Osteocyte (in vitro differentiated cells): ENCODE data around the gene SCP2D1. TPM values are rescaled to one million over a fixed set of nuclear protein-coding genes. Genes with fewer than 3 reads are reported as not detected.

ENCODE experiments used
- DNase-seq: peaks from one replicate; pipeline ENCODE4 v3.0.0; 2021; ENCODE audit warnings: mixed read lengths; ENCODE audit not compliant: unreplicated experiment; ENCODE audit errors: extremely low spot score
- H3K27ac Mint-ChIP-seq: one replicate; pipeline ENCODE4 v1.8.0; 2021; ENCODE audit warnings: mild to moderate bottlenecking, mixed read lengths; ENCODE audit not compliant: unreplicated experiment
- H3K27me3 Mint-ChIP-seq: one replicate; pipeline ENCODE4 v1.8.0; 2021; ENCODE audit warnings: mixed read lengths; ENCODE audit not compliant: unreplicated experiment
- H3K36me3 Mint-ChIP-seq: one replicate; pipeline ENCODE4 v1.8.0; 2021; ENCODE audit warnings: mixed read lengths; ENCODE audit not compliant: unreplicated experiment
- H3K4me1 Mint-ChIP-seq: one replicate; pipeline ENCODE4 v1.8.0; 2021; ENCODE audit warnings: mixed read lengths; ENCODE audit not compliant: unreplicated experiment
- H3K4me3 Mint-ChIP-seq: one replicate; pipeline ENCODE4 v1.8.0; 2021; ENCODE audit warnings: mild to moderate bottlenecking, moderate library complexity, mixed read lengths; ENCODE audit not compliant: unreplicated experiment
- H3K9me3 Mint-ChIP-seq: one replicate; pipeline ENCODE4 v1.8.0; 2021; ENCODE audit warnings: mixed read lengths; ENCODE audit not compliant: unreplicated experiment
- total RNA-seq: library from RNA; stranded (reverse); gene quantifications from 2 replicates; pipeline ENCODE4 v1.2.1, GENCODE V29; 2021
- TF ChIP-seq, protein P1 (sequence below): fragments of 200-600 bp; sonication (generic); IDR thresholded peaks from 2 replicates; pipeline ENCODE4 v1.5.0; 2021; ENCODE audit warnings: antibody characterized with exemption, mild to moderate bottlenecking, moderate library complexity

The SCP2D1 gene
- total RNA-seq, 1 donor from 2014 or later: not detected

DNA sequence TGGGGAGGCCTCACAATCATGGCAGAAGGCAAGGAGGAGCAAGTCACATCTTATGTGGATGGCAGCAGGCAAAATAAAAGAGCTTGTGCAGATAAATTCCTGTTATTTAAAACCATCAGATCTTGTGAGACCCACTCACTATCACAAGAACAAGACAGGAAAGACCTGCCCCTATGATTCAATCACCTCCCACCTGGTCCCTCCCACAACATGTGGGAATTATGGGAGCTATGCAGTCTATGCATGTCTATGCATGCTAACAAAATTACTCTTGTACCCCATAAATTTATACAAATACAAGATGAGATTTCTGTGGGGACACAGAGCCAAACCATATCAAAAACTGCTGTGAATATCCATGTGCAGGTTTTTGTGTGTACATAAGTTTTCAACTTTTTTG is 25.6 kb upstream of the SCP2D1 start:
- H3K36me3 Mint-ChIP-seq: no peaks in the 10 kb centered on the region
- peaks cover 34% of the 10 kb centered on the region for H3K27me3 Mint-ChIP-seq
- TF ChIP-seq, protein P1, sequence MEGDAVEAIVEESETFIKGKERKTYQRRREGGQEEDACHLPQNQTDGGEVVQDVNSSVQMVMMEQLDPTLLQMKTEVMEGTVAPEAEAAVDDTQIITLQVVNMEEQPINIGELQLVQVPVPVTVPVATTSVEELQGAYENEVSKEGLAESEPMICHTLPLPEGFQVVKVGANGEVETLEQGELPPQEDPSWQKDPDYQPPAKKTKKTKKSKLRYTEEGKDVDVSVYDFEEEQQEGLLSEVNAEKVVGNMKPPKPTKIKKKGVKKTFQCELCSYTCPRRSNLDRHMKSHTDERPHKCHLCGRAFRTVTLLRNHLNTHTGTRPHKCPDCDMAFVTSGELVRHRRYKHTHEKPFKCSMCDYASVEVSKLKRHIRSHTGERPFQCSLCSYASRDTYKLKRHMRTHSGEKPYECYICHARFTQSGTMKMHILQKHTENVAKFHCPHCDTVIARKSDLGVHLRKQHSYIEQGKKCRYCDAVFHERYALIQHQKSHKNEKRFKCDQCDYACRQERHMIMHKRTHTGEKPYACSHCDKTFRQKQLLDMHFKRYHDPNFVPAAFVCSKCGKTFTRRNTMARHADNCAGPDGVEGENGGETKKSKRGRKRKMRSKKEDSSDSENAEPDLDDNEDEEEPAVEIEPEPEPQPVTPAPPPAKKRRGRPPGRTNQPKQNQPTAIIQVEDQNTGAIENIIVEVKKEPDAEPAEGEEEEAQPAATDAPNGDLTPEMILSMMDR: no peak
- no peak for DNase-seq
- H3K27ac Mint-ChIP-seq: no peak overlapping the region
- no peaks in the 10 kb centered on the region for H3K4me1 Mint-ChIP-seq
- H3K9me3 Mint-ChIP-seq: no peaks in the 10 kb centered on the region
- no peak overlapping the region for H3K4me3 Mint-ChIP-seq

- peaks cover 27% of the 10 kb centered on the region for H3K27me3 Mint-ChIP-seq
- H3K4me1 Mint-ChIP-seq: peaks cover 11% of the 10 kb centered on the region
- H3K36me3 Mint-ChIP-seq: no peaks in the 10 kb centered on the region
- TF ChIP-seq, protein P1: no peak
- H3K27ac Mint-ChIP-seq: no peak overlapping the region
- no peaks in the 10 kb centered on the region for H3K9me3 Mint-ChIP-seq
- peak; percentile 0 for DNase-seq
- no peak overlapping the region for H3K4me3 Mint-ChIP-seq
These were observed 22.8 kb upstream of the SCP2D1 start for GRCh38 chr20:18790787-18791186.

- peak; percentile 89 for DNase-seq
- Mint-ChIP-seq H3K36me3 (no peaks in the 10 kb centered on the region), H3K27me3 (peaks cover 17% of the 10 kb centered on the region), H3K4me1 (peaks cover 13% of the 10 kb centered on the region), H3K27ac (peak overlapping the region; percentile 96), H3K4me3 (peak overlapping the region; percentile 90), H3K9me3 (peaks cover 7% of the 10 kb centered on the region)
- TF ChIP-seq, protein P1: peak; percentile 20
These were observed 19.8 kb upstream of the SCP2D1 start for GRCh38 chr20:18793625-18794427.

- no peaks in the 10 kb centered on the region for H3K36me3 Mint-ChIP-seq
- TF ChIP-seq, protein P1: no peak
- peaks cover 7% of the 10 kb centered on the region for H3K9me3 Mint-ChIP-seq
- peak overlapping the region; percentile 90 for H3K4me3 Mint-ChIP-seq
- peaks cover 15% of the 10 kb centered on the region for H3K27me3 Mint-ChIP-seq
- peak overlapping the region; percentile 96 for H3K27ac Mint-ChIP-seq
- no peak for DNase-seq
- peaks cover 13% of the 10 kb centered on the region for H3K4me1 Mint-ChIP-seq
These were observed 19.2 kb upstream of the SCP2D1 start for GRCh38 chr20:18794428-18794787.

GRCh38 chr20:18795366-18795765 is 18.2 kb upstream of the SCP2D1 start:
- peaks cover 9% of the 10 kb centered on the region for H3K27me3 Mint-ChIP-seq
- DNase-seq: no peak
- TF ChIP-seq, protein P1: no peak
- peaks cover 13% of the 10 kb centered on the region for H3K4me1 Mint-ChIP-seq
- no peak overlapping the region for H3K4me3 Mint-ChIP-seq
- H3K27ac Mint-ChIP-seq: no peak overlapping the region
- H3K36me3 Mint-ChIP-seq: no peaks in the 10 kb centered on the region
- peaks cover 7% of the 10 kb centered on the region for H3K9me3 Mint-ChIP-seq
